PFSK-1 (cell line): ENCODE measurements around the gene KLHL22.

ENCODE experiments used
- FOXP2 ChIP-seq: optimal IDR thresholded peaks from 2 replicates; pipeline ENCODE3; 2011; ENCODE audit warnings: borderline replicate concordance, control low read depth, inconsistent platforms; ENCODE audit not compliant: insufficient read depth; ENCODE audit errors: extremely low read length, extremely low read depth
- POLR2AphosphoS5 ChIP-seq: IDR thresholded peaks from 2 replicates; pipeline ENCODE4 v1.6.1; 2012; ENCODE audit warnings: low read depth, mild to moderate bottlenecking, control low read depth, low read length, moderate library complexity
- REST ChIP-seq, 2 experiments: IDR thresholded peaks; 2 replicates each; pipeline versions ENCODE4 v1.6.1 to v1.8.0; 2011 to 2012; ENCODE audit warnings: low read depth in 2 of 2, low read length in 2 of 2, control low read depth in 1 of 2, inconsistent platforms in 1 of 2, mild to moderate bottlenecking in 1 of 2, moderate library complexity in 1 of 2; ENCODE audit not compliant: insufficient read depth in 1 of 2
- SIN3A ChIP-seq: IDR thresholded peaks from 2 replicates; pipeline ENCODE4 v1.6.1; 2012; ENCODE audit warnings: mild to moderate bottlenecking, low read length, moderate library complexity, borderline replicate concordance; ENCODE audit not compliant: insufficient read depth
- TAF1 ChIP-seq: IDR thresholded peaks from 2 replicates; pipeline ENCODE4 v1.6.1; 2012; ENCODE audit warnings: low read length, control low read depth, borderline replicate concordance; ENCODE audit not compliant: insufficient read depth

KLHL22 gene

GRCh38 chr22:20465759-20466077 lies 29.9 kb downstream of the KLHL22 start:
- no peak for TF ChIP-seq REST (IDR thresholded peaks at IDR 0.05; ENCODE audit: insufficient read depth in 1 of 2, low read depth in 2 of 2, low read length in 2 of 2)
- TF ChIP-seq SIN3A = no peak
- no peak for TF ChIP-seq POLR2AphosphoS5
- no peak for TF ChIP-seq FOXP2
- TF ChIP-seq TAF1 = no peak

GRCh38 chr22:20464912-20465758 lies 30.5 kb downstream of the KLHL22 start:
- TF ChIP-seq POLR2AphosphoS5 (no peak), SIN3A (no peak), FOXP2 (no peak), TAF1 (no peak), REST (IDR thresholded peaks at IDR 0.05; ENCODE audit: insufficient read depth in 1 of 2, low read depth in 2 of 2, low read length in 2 of 2) (no peak)

- TF ChIP-seq TAF1 = no peak
- TF ChIP-seq FOXP2 = no peak
- no peak for TF ChIP-seq SIN3A
- TF ChIP-seq POLR2AphosphoS5 = no peak
Measured at GRCh38 chr22:20464096-20464614, 31.4 kb downstream of the KLHL22 start.

- TF ChIP-seq TAF1 (no peak), SIN3A (no peak), POLR2AphosphoS5 (no peak), REST (IDR thresholded peaks at IDR 0.05; ENCODE audit: insufficient read depth in 1 of 2, low read depth in 2 of 2, low read length in 2 of 2) (no peak), FOXP2 (no peak)
Measured at GRCh38 chr22:20463324-20464095, 32.1 kb downstream of the KLHL22 start.

GRCh38 chr22:20459862-20460261 lies 35.7 kb downstream of the KLHL22 start:
- TF ChIP-seq POLR2AphosphoS5 (no peak), FOXP2 (no peak), TAF1 (no peak), REST (IDR thresholded peaks at IDR 0.05; ENCODE audit: insufficient read depth in 1 of 2, low read depth in 2 of 2, low read length in 2 of 2) (no peak), SIN3A (no peak)
